ENCODE results near the gene CC2D1A. TPM values are rescaled to one million over a fixed set of nuclear protein-coding genes. Genes with fewer than 3 reads are reported as not detected.
A peak's percentile ranks its signal among the peaks of the same experiment; 100 is the strongest.

Gene CC2D1A
- total RNA-seq, 2 experiments from 2014 or later: 34.0 to 35.1 TPM

DNA sequence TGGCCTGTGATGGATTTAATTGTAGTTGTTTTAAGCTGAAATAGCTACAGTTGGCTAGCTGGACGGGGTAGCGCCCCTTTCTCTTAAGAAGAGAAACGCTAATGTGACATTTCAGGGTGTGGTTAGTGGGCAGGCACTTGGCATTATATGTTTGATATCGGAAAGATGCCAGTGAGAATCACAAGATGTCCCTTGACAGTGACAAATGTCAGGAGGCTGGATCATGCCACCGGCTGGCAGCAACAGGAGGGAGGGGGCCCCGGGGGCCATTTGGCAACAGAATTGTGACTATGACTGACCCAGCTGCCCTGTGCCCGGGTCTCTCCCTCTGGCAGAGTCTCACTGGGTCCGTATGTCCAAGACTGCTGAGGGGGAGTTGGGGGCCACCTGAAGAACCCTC lies 51.0 kb downstream of the CC2D1A start:
- Mint-ChIP-seq H3K27me3 (no peaks in the 10 kb centered on the region), H3K9me3 (ENCODE audit: low read depth) (no peaks in the 10 kb centered on the region), H3K4me1 (peaks cover 17% of the 10 kb centered on the region), H3K27ac (no peak overlapping the region), H3K4me3 (no peak overlapping the region), H3K36me3 (peaks cover 22% of the 10 kb centered on the region)
- CTCF ChIA-PET: interaction anchor here (1.2 kb wide), 1 partner anchor 16 kb away, joined by 3 read pairs; no protein-coding TSS in a partner anchor
- no peak for ATAC-seq
- DNase-seq: no peak

DNA sequence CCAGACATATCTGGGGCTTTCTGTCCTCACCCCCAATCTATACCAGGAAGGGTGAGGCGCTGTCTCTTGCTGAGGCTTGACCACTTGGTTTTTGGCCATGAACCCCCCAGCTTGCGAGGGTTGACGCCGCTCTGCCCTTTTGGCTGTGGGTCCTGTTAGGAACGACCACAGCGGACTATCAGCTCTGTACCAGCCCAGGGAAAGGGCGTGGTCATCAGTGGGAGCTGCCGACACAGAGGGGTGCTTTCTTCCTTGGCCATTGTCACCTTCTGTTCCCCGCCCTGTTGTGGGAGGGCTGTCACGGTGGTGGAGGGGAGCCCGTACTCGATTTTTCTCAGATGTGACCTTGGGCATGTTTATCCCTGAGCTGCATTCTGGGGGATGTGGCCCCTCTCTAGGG lies 52.0 kb downstream of the CC2D1A start:
- ATAC-seq (no peak), DNase-seq (no peak)
- Mint-ChIP-seq H3K4me3 (no peak overlapping the region), H3K27me3 (no peaks in the 10 kb centered on the region), H3K9me3 (ENCODE audit: low read depth) (no peaks in the 10 kb centered on the region), H3K27ac (no peak overlapping the region), H3K36me3 (peaks cover 22% of the 10 kb centered on the region), H3K4me1 (peaks cover 17% of the 10 kb centered on the region)
- CTCF ChIA-PET: no interaction called here

DNA sequence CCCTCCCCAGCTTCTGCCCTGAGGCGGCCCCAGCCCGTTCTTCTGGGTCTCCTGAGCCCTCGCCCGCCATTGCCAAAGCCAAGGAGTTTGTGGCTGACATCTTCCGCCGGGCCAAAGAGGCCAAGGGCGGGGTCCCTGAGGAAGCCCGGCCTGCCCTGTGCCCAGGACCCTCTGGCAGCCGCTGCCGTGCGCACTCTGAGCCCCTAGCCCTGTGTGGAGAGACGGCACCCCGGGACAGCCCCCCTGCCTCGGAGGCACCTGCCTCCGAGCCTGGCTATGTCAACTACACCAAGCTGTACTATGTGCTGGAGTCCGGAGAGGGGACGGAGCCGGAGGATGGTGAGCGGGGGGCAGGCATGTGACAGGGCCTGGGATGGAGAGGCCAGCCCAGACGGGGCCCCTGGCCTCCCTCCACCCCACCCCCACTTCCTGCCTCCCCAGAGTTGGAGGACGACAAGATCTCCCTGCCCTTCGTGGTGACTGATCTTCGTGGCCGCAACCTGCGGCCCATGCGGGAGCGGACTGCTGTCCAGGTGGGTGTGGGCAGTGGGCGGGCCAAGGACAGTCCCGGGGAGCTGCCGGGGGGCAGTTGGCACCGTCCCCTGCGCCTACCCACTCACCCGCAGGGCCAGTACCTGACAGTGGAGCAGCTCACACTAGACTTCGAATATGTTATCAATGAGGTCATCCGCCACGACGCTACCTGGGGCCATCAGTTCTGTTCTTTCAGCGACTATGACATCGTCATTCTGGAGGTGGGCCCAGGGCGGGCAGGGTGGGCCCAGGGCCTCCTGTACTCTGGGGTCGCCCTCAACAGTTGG lies 53.4 kb downstream of the CC2D1A start:
- DNase-seq (no peak), ATAC-seq (no peak)
- no peak overlapping the region for H3K27ac Mint-ChIP-seq
- CTCF ChIA-PET: interaction anchor here (0.6 to 1.6 kb wide), 2 partner anchors 51 to 72 kb away, joined by 4 to 5 read pairs; partner anchors contain the start of gene IL27RA
- peaks cover 22% of the 10 kb centered on the region for H3K36me3 Mint-ChIP-seq
- no peaks in the 10 kb centered on the region for H3K9me3 Mint-ChIP-seq (ENCODE audit: low read depth)
- no peak overlapping the region for H3K4me3 Mint-ChIP-seq
- no peaks in the 10 kb centered on the region for H3K27me3 Mint-ChIP-seq
- peaks cover 6% of the 10 kb centered on the region for H3K4me1 Mint-ChIP-seq

GRCh38 chr19:13959962-13960862 lies 54.2 kb downstream of the CC2D1A start:
- ATAC-seq (peak; percentile 55), DNase-seq (no peak)
- no peaks in the 10 kb centered on the region for H3K9me3 Mint-ChIP-seq (ENCODE audit: low read depth)
- CTCF ChIA-PET: interaction anchor here (0.6 to 1.6 kb wide), 2 partner anchors 51 to 71 kb away, joined by 4 to 5 read pairs; partner anchors contain the start of gene IL27RA
- peaks cover 2% of the 10 kb centered on the region for H3K4me1 Mint-ChIP-seq
- no peak overlapping the region for H3K4me3 Mint-ChIP-seq
- peaks cover 19% of the 10 kb centered on the region for H3K36me3 Mint-ChIP-seq
- no peaks in the 10 kb centered on the region for H3K27me3 Mint-ChIP-seq
- H3K27ac Mint-ChIP-seq: no peak overlapping the region

GRCh38 chr19:13960863-13961784 lies 55.1 kb downstream of the CC2D1A start:
- DNase-seq: no peak
- CTCF ChIA-PET: interaction anchor here (1.6 kb wide), 1 partner anchor 70 kb away, joined by 4 read pairs; the partner anchor contains the start of gene IL27RA
- Mint-ChIP-seq H3K4me3 (no peak overlapping the region), H3K4me1 (no peaks in the 10 kb centered on the region), H3K27ac (no peak overlapping the region), H3K9me3 (ENCODE audit: low read depth) (no peaks in the 10 kb centered on the region), H3K27me3 (no peaks in the 10 kb centered on the region), H3K36me3 (peaks cover 14% of the 10 kb centered on the region)
- ATAC-seq: no peak

GRCh38 chr19:13961826-13962698 lies 56.1 kb downstream of the CC2D1A start:
- no peak for DNase-seq
- H3K4me3 Mint-ChIP-seq: no peak overlapping the region
- no peaks in the 10 kb centered on the region for H3K9me3 Mint-ChIP-seq (ENCODE audit: low read depth)
- H3K27ac Mint-ChIP-seq: no peak overlapping the region
- no peaks in the 10 kb centered on the region for H3K27me3 Mint-ChIP-seq
- CTCF ChIA-PET: interaction anchor here (0.7 to 1.0 kb wide), 2 partner anchors 71 to 97 kb away, joined by 3 to 4 read pairs; no protein-coding TSS in a partner anchor
- H3K4me1 Mint-ChIP-seq: no peaks in the 10 kb centered on the region
- ATAC-seq: no peak
- H3K36me3 Mint-ChIP-seq: peaks cover 9% of the 10 kb centered on the region

DNA sequence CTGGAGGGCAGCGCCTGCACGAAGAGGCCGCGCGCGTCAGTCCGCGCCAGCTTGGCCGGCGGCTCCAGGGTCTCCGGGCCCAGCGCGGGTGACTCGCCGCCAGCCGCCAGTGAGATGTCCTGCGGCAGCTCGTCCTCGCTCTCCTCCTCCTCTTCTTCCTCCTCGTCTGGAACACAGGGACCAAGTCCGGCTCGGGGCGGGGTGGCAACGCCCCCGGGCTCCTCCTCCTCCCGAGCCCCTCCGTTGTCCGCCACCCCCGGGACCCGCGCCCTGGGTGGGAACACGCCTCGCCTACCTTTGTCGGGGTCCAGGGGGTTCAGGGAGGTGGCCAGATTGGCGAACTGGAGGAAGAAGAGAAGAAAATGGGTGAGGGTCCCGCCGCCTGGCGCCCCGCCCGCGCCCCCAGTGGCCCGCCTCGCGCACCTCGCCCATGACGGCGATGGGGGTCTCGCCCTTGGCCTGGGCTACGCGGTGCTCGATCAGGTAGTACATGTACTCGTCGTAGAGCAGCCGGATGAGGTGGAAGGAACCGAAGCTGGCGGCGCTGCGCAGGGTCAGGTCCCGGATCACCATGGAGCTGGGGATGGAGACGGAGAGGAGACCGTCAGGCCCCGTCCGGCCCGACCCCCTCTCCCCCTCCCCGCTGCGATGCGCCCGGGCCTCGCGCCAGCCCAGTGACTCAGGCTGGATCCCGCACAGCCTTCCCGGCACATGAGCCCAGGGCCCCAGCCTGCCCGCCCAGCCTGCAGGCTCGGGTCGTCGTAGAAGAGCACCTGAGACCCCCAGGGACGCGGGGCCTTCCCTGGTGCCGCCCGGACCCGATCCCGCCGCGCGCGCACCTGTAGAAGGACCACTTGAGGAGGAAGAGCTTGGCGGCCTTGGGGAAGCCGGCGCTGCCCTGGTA lies 57.0 kb downstream of the CC2D1A start:
- Mint-ChIP-seq H3K4me1 (no peaks in the 10 kb centered on the region), H3K4me3 (no peak overlapping the region), H3K36me3 (peaks cover 8% of the 10 kb centered on the region), H3K27me3 (no peaks in the 10 kb centered on the region), H3K9me3 (ENCODE audit: low read depth) (no peaks in the 10 kb centered on the region), H3K27ac (no peak overlapping the region)
- DNase-seq (no peak), ATAC-seq (no peak)
- CTCF ChIA-PET: interaction anchor here (1.0 kb wide), 1 partner anchor 70 kb away, joined by 4 read pairs; no protein-coding TSS in a partner anchor

GRCh38 chr19:13963603-13964105 lies 57.7 kb downstream of the CC2D1A start:
- no peak overlapping the region for H3K4me3 Mint-ChIP-seq
- H3K27ac Mint-ChIP-seq: no peak overlapping the region
- no peaks in the 10 kb centered on the region for H3K4me1 Mint-ChIP-seq
- no peak for ATAC-seq
- H3K36me3 Mint-ChIP-seq: peaks cover 8% of the 10 kb centered on the region
- H3K9me3 Mint-ChIP-seq (ENCODE audit: low read depth): no peaks in the 10 kb centered on the region
- CTCF ChIA-PET: no interaction called here
- DNase-seq: no peak
- H3K27me3 Mint-ChIP-seq: no peaks in the 10 kb centered on the region

DNA sequence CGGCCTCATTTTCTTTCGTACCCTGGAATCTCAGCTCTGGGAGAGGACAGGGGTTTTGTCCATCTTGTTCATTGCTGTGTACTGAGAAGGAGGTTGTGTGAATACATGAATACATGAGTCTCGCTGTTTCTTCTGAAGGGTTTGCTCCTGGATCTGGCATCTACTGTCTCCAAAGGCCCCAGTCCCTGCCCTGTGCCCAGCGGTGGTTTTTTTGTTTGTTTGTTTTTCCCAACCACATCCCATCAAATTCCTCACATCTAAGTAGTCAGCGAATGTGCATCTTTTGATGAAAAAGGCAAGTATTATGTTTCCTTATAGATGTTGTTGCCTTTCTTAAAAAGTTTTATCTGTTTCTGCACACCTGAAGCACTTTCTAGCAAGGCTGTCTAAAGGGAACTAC lies 58.8 kb downstream of the CC2D1A start:
- H3K9me3 Mint-ChIP-seq (ENCODE audit: low read depth): no peaks in the 10 kb centered on the region
- CTCF ChIA-PET: no interaction called here
- DNase-seq (no peak), ATAC-seq (no peak)
- no peaks in the 10 kb centered on the region for H3K27me3 Mint-ChIP-seq
- H3K4me3 Mint-ChIP-seq: no peak overlapping the region
- H3K27ac Mint-ChIP-seq: no peak overlapping the region
- peaks cover 10% of the 10 kb centered on the region for H3K36me3 Mint-ChIP-seq
- H3K4me1 Mint-ChIP-seq: no peaks in the 10 kb centered on the region

- Mint-ChIP-seq H3K4me1 (no peaks in the 10 kb centered on the region), H3K36me3 (peaks cover 7% of the 10 kb centered on the region), H3K9me3 (ENCODE audit: low read depth) (no peaks in the 10 kb centered on the region), H3K27me3 (no peaks in the 10 kb centered on the region), H3K4me3 (no peak overlapping the region), H3K27ac (peak overlapping the region; percentile 24)
- no peak for ATAC-seq
- CTCF ChIA-PET: no interaction called here
- DNase-seq: no peak
Measured at GRCh38 chr19:13965377-13965896, 59.4 kb downstream of the CC2D1A start.

Measured in activated CD8-positive, alpha-beta memory T cell treated with anti-CD3 and anti-CD28 coated beads, Interleukin-2, amount 10 ng/mL, durations not matched to agents 7 days and 5 days (primary cell).